Sigmoid colon (tissue), 4 donors: ENCODE results near the gene TSPAN15.

Source experiments
- POLR2A ChIP-seq, 2 donors: fragments of 450-650 bp; IDR thresholded peaks; one replicate each; pipeline ENCODE4 v1.6.1; 2016; ENCODE audit warnings: antibody characterized with exemption in 2 of 2, mild to moderate bottlenecking in 2 of 2, moderate library complexity in 2 of 2
- POLR2AphosphoS5 ChIP-seq, 4 donors: sonication (generic); formaldehyde crosslinking; IDR thresholded peaks; one replicate each; pipeline ENCODE4 v1.6.1; 2017; ENCODE audit warnings: antibody characterized with exemption in 4 of 4
- TF ChIP-seq, protein P1 (sequence below), 4 experiments: fragments of 450-650 bp in 3 of 4; fragments of 200-600 bp in 1 of 4; IDR thresholded peaks; one replicate each; pipeline ENCODE4 v1.5.1; 2016 to 2019; ENCODE audit warnings: antibody characterized with exemption in 4 of 4, mild to moderate bottlenecking in 3 of 4, moderate library complexity in 2 of 4

DNA sequence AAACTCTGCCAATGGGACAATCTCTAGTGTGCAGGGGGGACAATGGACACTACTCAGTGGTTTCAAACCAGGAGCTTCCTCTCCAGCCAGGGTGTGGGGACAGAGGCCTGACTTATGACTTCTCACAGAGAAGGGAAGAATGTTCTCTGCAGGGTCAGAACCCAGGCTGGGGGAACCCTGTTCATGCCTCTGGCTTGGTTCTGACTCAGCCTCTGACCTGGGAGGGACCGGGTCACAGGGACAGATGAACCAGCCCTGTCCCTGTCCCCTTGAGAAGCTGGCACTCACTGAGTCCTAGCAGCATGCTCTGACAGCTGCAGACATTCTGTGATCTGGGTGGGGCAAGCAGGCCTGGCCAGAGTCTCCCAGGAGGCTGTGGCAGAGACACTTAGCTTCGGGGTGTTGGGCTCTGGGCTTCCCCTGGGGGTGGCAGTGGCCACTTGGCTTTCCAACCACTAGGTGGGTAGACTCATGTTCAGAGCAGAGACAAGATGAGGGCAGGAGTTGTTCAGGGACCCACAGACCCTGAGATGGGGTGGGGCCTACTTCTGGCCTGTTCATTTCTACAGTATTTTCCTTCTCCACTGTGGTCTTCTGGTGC, 13.6 kb downstream of the TSPAN15 start:
- TF ChIP-seq, protein P1, sequence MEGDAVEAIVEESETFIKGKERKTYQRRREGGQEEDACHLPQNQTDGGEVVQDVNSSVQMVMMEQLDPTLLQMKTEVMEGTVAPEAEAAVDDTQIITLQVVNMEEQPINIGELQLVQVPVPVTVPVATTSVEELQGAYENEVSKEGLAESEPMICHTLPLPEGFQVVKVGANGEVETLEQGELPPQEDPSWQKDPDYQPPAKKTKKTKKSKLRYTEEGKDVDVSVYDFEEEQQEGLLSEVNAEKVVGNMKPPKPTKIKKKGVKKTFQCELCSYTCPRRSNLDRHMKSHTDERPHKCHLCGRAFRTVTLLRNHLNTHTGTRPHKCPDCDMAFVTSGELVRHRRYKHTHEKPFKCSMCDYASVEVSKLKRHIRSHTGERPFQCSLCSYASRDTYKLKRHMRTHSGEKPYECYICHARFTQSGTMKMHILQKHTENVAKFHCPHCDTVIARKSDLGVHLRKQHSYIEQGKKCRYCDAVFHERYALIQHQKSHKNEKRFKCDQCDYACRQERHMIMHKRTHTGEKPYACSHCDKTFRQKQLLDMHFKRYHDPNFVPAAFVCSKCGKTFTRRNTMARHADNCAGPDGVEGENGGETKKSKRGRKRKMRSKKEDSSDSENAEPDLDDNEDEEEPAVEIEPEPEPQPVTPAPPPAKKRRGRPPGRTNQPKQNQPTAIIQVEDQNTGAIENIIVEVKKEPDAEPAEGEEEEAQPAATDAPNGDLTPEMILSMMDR (IDR thresholded peaks at IDR 0.05), result no peak
- TF ChIP-seq POLR2A (IDR thresholded peaks at IDR 0.05) (no peak), POLR2AphosphoS5 (IDR thresholded peaks at IDR 0.05) (no peak)
